PC-3 (cell line): Measurements from ENCODE around the gene TRAPPC13. TPM values are rescaled to one million over a fixed set of nuclear protein-coding genes. Genes with fewer than 3 reads are reported as not detected.
A peak's percentile ranks its signal among the peaks of the same experiment; 100 is the strongest.

ENCODE experiments used
- ATAC-seq: fragments of 200-7000 bp; cut with Tn5 transposase; 2 replicates; pipeline ENCODE4 v1.9.1; 2020; ENCODE audit warnings: mild to moderate bottlenecking, moderate library complexity
- Bru-seq: library from RNA; stranded (reverse); fragments of 400-500 nt; gene quantifications from one replicate; lab custom pipeline; 2021; lab: Mats Ljungman, UMichigan
- BruChase-seq, 2 experiments: library from RNA; stranded (reverse); fragments of 400-500 nt; gene quantifications; one replicate each; lab custom pipeline; 2021; lab: Mats Ljungman, UMichigan
- BruUV-seq: library from RNA; stranded (reverse); fragments of 400-500 nt; replicated peaks from 2 replicates; lab custom pipeline; 2021; lab: Mats Ljungman, UMichigan
- CTCF ChIA-PET: fragments of 300-600 bp; sonication (Branson Sonifier 250); formaldehyde crosslinking; loops from one replicate; lab custom pipeline; 2022; ENCODE audit warnings: antibody characterized with exemption; lab: Charles Lee
- POLR2A ChIA-PET: fragments of 300-600 bp; sonication (Branson Sonifier 250); formaldehyde crosslinking; loops from one replicate; lab custom pipeline; 2022; ENCODE audit warnings: antibody characterized with exemption; ENCODE audit not compliant: unreplicated experiment; lab: Charles Lee
- DNase-seq: peaks from one replicate; pipeline ENCODE4 v3.0.0-alpha.2; 2015
- H2AFZ ChIP-seq: fragments of 300-600 bp; sonication (generic); 2 replicates; pipeline ENCODE4 v1.6.0; 2016; ENCODE audit warnings: antibody characterized with exemption, low read length
- H3F3A ChIP-seq: fragments of 300-600 bp; sonication (generic); one replicate; pipeline ENCODE4 v1.6.0; 2017; ENCODE audit warnings: antibody characterized with exemption, low read length, control low read depth, mild to moderate bottlenecking; ENCODE audit not compliant: unreplicated experiment
- H3K27ac ChIP-seq: fragments of 300-600 bp; sonication (generic); 2 replicates; pipeline ENCODE4 v1.5.1; 2016; ENCODE audit warnings: mild to moderate bottlenecking, low read length
- H3K27me3 ChIP-seq: fragments of 300-600 bp; sonication (generic); 2 replicates; pipeline ENCODE4 v1.6.1; 2016; ENCODE audit warnings: low read length, mixed read lengths
- H3K36me3 ChIP-seq: fragments of 300-600 bp; sonication (generic); 2 replicates; pipeline ENCODE4 v1.6.1; 2016; ENCODE audit warnings: low read depth, mixed run types, low read length, mixed read lengths
- H3K4me1 ChIP-seq: fragments of 300-600 bp; sonication (generic); 2 replicates; pipeline ENCODE4 v1.5.1; 2016; ENCODE audit warnings: low read length; ENCODE audit not compliant: insufficient read depth
- H3K4me2 ChIP-seq: fragments of 300-600 bp; sonication (generic); 2 replicates; pipeline ENCODE4 v1.6.0; 2016; ENCODE audit warnings: low read length
- H3K4me3 ChIP-seq: fragments of 300-600 bp; sonication (generic); 2 replicates; pipeline ENCODE4 v1.5.1; 2016; ENCODE audit warnings: mild to moderate bottlenecking, low read length, mixed read lengths
- H3K79me2 ChIP-seq: fragments of 300-600 bp; sonication (generic); 2 replicates; pipeline ENCODE4 v1.6.1; 2017; ENCODE audit warnings: low read length, mixed read lengths
- H3K9ac ChIP-seq: fragments of 300-600 bp; sonication (generic); 2 replicates; pipeline ENCODE4 v1.6.0; 2016; ENCODE audit warnings: mild to moderate bottlenecking, low read length
- H3K9me2 ChIP-seq: fragments of 300-600 bp; sonication (generic); replicated peaks from 2 replicates; pipeline ENCODE4 v1.6.1; 2016; ENCODE audit warnings: mixed run types, low read length, mixed read lengths
- H3K9me3 ChIP-seq: fragments of 300-600 bp; sonication (generic); 2 replicates; pipeline ENCODE4 v1.6.1; 2016; ENCODE audit warnings: low read length, mixed read lengths
- H4K20me1 ChIP-seq: fragments of 300-600 bp; sonication (generic); 2 replicates; pipeline ENCODE4 v1.6.1; 2016; ENCODE audit warnings: low read length, mixed read lengths
- EZH2 ChIP-seq: fragments of 300-600 bp; sonication (generic); IDR thresholded peaks from one replicate; pipeline ENCODE4 v1.6.1; 2017; ENCODE audit warnings: antibody characterized with exemption, mild to moderate bottlenecking, low read length; ENCODE audit not compliant: unreplicated experiment
- EZH2phosphoT487 ChIP-seq: fragments of 300-600 bp; sonication (generic); IDR thresholded peaks from 2 replicates; pipeline ENCODE4 v1.6.1; 2018; ENCODE audit warnings: mild to moderate bottlenecking, antibody characterized with exemption, low read length, borderline replicate concordance
- intact Hi-C: fragments of 100-400 bp; cut with micrococcal nuclease; formaldehyde crosslinking; loops from 2 replicates; pipeline ENCODE4 v1.9.0; 2023
- long read RNA-seq: library from polyadenylated mRNA; unstranded; transcript quantifications from one replicate; pipeline ENCODE4 v2.0.0, GENCODE V29; 2021; ENCODE audit not compliant: unreplicated experiment
- total RNA-seq: library from RNA; depleted of rRNA; stranded (reverse); fragments of >200 nt; gene quantifications from 2 replicates; pipeline ENCODE4 v1.2.3, GENCODE V29; 2014; rRNA removed
- TF ChIP-seq, protein P1 (sequence below): fragments of 300-600 bp; sonication (generic); conservative IDR thresholded peaks from 2 replicates; pipeline ENCODE4 v1.5.1; 2017; ENCODE audit warnings: antibody characterized with exemption, low read depth, mild to moderate bottlenecking, low read length

Gene TRAPPC13, protein sequence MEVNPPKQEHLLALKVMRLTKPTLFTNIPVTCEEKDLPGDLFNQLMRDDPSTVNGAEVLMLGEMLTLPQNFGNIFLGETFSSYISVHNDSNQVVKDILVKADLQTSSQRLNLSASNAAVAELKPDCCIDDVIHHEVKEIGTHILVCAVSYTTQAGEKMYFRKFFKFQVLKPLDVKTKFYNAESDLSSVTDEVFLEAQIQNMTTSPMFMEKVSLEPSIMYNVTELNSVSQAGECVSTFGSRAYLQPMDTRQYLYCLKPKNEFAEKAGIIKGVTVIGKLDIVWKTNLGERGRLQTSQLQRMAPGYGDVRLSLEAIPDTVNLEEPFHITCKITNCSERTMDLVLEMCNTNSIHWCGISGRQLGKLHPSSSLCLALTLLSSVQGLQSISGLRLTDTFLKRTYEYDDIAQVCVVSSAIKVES
- total RNA-seq (6.6 and 6.7 TPM in 2 replicates), Bru-seq, nascent RNA (percentile 56 among the genes with signal in this experiment), BruChase-seq, experiment 1, labeled RNA remaining after a 6-hour chase (percentile 56 among the genes with signal in this experiment), BruChase-seq, experiment 2, labeled RNA remaining after a 2-hour chase (percentile 62 among the genes with signal in this experiment)
- long read RNA-seq, partial matches to known transcripts = 2 of 13 reads
- long read RNA-seq, other reads (novel, unspliced or antisense) = 9 of 13 reads

DNA sequence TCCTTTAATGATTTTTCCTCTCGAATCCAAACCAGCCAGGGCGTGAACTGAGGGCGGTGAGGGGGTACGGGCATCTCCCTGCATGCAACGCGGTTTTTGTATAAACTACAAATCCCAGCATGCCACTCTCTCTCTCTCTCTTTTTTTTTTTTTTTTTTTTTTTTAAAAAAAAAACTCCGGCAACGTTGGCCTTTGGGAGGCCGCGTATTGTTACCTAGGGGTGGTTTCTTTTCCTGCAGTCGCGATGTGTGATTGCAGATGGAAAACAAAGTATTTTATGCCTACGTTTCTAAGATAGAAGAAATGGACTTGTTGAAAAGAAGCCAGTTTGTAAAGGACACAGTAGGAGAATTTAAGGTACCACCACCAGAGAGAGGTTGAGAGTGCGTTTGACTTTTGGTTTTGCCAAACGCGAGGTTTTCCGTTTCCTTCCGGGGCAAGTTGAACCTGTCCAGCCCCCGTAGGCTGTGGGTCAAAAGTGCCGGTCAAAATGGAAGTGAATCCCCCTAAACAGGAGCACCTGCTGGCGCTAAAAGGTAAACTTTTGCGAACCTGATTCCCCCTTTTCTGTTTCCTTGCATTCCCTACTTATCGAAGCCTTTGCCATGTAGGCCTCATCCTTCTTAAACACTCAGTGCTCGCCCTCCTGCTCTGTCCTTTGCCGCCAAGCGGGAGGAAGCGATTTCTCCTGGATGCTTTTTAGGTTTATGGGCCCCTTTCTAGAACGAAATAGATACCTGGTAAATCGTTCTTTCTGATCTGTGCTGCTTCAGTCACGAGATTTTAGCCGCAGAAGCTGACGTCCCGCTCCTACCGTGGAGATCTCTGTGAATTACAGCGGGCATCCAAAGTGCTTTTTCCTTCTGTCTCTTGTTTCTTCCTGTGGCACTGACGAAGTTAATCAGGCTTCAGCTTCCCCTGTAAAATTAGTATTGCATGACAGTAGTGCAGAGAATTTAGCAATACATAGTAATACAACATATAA is at the start of gene TRAPPC13, which contains the start of gene SHLD3:
Gene TRAPPC13, plus strand, starts transcription at position 457 of the 985 bp plus-strand sequence. Its CDS starts 34 bp downstream, at position 491.
Gene SHLD3, plus strand, starts transcription at position 457 of the 985 bp plus-strand sequence. CDS start 4,561 bp downstream, outside the sequence.
- Histone ChIP-seq H4K20me1 (no peaks in the 10 kb centered on the region), H3K27me3 (no peaks in the 10 kb centered on the region), H3K9me2 (no peaks in the 10 kb centered on the region), H3K4me3 (peak within 1 kb of the TSS; percentile 83), H2AFZ (peak within 1 kb of the TSS; percentile 75), H3K9me3 (no peaks in the 10 kb centered on the region), H3F3A (no peaks in the 10 kb centered on the region), H3K27ac (peak within 1 kb of the TSS; percentile 65), H3K9ac (peak within 1 kb of the TSS; percentile 78), H3K4me2 (peak within 1 kb of the TSS; percentile 83), H3K79me2 (peaks cover 51% of the 10 kb centered on the region), H3K4me1 (peaks cover 7% of the 10 kb centered on the region; the same call in 1 of the 2 replicates), H3K36me3 (no peaks in the 10 kb centered on the region)
- TSS peak; percentile 83 for BruUV-seq
- POLR2A ChIA-PET = no interaction called here
- TF ChIP-seq EZH2phosphoT487 (no peak), EZH2 (no peak)
- TF ChIP-seq, protein P1, sequence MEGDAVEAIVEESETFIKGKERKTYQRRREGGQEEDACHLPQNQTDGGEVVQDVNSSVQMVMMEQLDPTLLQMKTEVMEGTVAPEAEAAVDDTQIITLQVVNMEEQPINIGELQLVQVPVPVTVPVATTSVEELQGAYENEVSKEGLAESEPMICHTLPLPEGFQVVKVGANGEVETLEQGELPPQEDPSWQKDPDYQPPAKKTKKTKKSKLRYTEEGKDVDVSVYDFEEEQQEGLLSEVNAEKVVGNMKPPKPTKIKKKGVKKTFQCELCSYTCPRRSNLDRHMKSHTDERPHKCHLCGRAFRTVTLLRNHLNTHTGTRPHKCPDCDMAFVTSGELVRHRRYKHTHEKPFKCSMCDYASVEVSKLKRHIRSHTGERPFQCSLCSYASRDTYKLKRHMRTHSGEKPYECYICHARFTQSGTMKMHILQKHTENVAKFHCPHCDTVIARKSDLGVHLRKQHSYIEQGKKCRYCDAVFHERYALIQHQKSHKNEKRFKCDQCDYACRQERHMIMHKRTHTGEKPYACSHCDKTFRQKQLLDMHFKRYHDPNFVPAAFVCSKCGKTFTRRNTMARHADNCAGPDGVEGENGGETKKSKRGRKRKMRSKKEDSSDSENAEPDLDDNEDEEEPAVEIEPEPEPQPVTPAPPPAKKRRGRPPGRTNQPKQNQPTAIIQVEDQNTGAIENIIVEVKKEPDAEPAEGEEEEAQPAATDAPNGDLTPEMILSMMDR = no peak
- intact Hi-C loops = no loop called here
- CTCF ChIA-PET = no interaction called here
- DNase-seq (peak; percentile 55), ATAC-seq (peak; percentile 68)

DNA sequence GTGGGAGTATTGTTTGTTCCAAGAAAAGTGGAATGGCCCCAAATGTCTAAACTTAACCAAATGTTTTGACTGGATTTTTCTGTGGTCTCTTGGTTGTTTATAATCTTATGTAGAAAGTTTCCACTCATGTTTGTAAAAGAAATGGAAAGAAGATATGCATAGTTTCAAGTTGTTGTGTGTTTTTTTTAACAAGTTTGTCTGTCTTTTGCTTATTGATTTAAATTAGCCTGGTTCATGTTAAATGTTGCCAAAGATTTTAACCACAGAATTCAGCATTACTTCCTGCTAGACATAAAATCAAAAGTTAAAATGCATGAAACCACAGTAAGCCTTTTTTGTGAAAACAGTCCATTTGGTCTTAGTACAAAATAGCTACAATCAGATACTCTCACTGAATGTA is 47.7 kb upstream of the TRAPPC13 start:
- Histone ChIP-seq H3K79me2 (no peaks in the 10 kb centered on the region), H3K9ac (no peak overlapping the region), H3K9me3 (no peaks in the 10 kb centered on the region), H3F3A (no peaks in the 10 kb centered on the region), H4K20me1 (no peaks in the 10 kb centered on the region), H3K4me3 (no peak overlapping the region), H3K4me2 (no peak overlapping the region), H3K36me3 (no peaks in the 10 kb centered on the region), H3K27ac (no peak overlapping the region), H2AFZ (no peak overlapping the region), H3K27me3 (no peaks in the 10 kb centered on the region), H3K4me1 (no peaks in the 10 kb centered on the region), H3K9me2 (no peaks in the 10 kb centered on the region)
- BruUV-seq = no TSS peak
- no peak for DNase-seq
- intact Hi-C loops = no loop called here
- CTCF ChIA-PET = no interaction called here
- POLR2A ChIA-PET = no interaction called here
- ATAC-seq = no peak
- TF ChIP-seq EZH2phosphoT487 (no peak), EZH2 (no peak)
- TF ChIP-seq, protein P1 = no peak
